ENCODE measurements around the gene ARL17A.
"Not testable (repeated sequence)": the region's sequence is repeated elsewhere in the genome, so short reads cannot be mapped to it uniquely, and the experiment has no call there.

ARL17A gene

DNA sequence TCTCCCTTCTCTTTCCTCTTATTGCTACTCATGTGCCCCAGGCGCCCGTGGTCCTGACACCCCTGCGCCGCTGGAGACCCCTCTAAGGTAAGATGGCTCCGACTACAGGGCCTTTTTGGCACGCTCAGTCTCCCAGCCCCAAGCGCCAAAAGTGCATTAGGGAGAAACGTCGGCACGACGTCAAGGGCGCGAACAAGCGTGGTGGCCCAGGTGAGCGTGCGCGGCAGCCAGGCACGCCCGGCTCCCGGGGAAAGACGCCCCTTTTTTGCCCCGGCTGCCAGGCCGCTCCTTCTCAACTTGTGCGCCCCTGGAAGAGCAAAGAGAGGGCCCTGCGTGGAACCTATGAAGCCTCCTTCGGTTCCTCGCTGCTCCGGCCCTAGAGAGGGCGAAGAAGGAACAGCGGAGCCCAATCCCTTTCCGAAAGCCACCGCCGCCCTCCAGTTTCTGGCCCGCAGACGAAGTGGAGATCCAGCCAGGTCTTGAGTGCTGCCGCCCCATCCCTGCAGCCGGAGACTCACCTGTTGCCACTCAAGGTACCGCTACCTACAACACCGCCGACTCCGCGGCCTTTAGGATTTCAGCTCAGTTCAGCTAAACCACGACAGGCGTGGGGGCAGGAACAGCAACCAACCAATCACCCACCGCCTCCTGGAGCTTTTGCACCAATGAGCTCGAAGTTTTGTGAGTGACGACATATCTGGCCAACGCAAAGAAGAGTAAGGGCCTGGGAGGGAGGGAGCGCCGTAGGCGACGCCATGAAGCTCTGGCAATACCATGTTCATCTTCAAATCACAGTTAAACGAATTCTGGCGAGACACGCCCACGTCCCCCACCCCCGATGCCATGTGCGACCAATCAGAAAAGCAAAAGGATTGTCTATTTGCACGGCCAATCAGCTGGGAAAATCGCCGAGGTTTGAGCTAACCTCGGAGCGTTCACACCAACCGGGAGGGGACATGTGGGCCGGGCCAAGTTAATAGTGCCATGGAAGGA is at the start of gene ARL17A:
Gene ARL17A (minus strand): TSS at position 609 of the 993 bp plus-strand sequence. CDS start 3,369 bp downstream, outside the sequence.
- DNase-seq: not testable (repeated sequence)

GRCh38 chr17:46628753-46629436 is 49.4 kb upstream of the ARL17A start:
- DNase-seq: not testable (repeated sequence)

GRCh38 chr17:46627452-46627851 is 48.0 kb upstream of the ARL17A start:
- DNase-seq: not testable (repeated sequence)

DNA sequence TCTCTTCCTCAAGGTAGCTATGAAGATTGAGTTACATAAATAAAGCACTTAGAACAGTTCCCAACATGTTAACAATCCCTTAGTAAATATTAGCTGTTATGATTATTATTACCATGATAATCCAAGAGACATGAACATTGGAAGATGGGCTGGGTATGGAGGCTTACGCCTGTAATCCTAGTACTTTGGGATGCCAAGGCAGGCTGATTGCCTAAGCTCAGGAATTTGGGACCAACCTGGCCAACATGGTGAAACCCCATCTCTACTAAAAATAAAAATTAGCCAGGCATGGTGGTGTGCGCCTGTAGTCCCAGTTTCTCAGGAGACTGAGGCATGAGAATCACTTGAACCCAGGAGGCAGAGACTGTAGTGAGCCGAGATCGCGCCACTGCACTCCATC is 45.2 kb upstream of the ARL17A start:
- DNase-seq: not testable (repeated sequence)

- DNase-seq: not testable (repeated sequence)
These were observed 44.3 kb upstream of the ARL17A start for GRCh38 chr17:46623790-46624189.

GRCh38 chr17:46618975-46619374 is 39.5 kb upstream of the ARL17A start:
- DNase-seq: not testable (repeated sequence)

- DNase-seq: not testable (repeated sequence)
These were observed 37.6 kb upstream of the ARL17A start for GRCh38 chr17:46617121-46617520.

DNA sequence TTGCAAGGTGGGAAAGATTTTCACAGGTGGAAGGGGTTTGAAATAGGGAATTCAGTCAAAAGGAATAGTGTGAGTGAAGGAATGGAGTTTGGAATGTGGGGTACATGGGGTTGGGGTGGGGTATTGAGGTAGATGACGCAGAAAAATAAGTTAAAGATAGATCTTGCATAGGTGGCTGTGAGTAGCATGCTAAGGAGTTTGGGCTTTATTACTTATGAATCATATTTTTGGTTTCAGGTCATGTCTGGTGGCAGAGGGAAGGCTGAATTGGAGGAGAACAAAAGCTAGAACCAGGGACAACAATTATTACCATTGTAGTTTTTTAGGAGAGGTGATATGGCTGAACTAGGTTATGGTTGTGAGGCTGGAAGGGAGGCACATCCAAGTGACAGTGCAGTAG is 34.4 kb upstream of the ARL17A start:
- not testable (repeated sequence) for DNase-seq

DNA sequence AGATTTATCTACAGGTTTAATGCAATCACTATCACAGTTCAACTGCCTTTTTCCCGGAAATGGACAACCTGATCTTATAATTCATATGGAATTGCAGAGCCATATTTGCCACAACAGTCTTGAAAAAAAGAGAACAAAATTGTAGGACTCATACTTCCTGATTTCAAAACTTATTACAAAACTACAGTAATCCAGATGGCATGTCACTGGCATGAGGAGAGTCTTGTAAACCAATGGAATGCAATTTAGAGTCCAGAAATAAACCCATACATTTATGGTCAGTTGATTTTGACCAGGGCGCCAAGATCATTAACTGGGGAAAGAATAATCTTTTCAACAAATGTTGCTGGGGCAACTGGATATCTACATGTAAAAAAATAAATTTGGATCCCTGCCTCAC is 31.8 kb upstream of the ARL17A start:
- not testable (repeated sequence) for DNase-seq

DNA sequence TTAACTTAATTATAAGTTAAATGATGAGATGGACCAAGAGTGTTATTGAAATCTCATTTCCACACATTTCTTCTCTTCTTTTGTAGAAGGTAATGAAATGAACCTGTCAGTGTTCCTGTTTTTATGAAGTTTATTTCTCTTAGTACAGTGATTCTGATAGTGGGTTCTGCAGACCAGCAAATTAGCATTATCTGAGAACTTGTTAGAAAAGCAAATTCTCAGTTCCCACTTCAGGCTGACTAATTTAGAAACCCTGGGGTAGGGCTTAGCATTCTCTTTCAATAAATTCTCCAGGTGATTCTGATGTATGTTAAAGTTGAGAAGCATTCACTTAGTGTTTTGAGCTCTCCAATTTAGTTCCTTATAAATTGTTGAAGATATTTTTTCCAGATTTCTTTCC is 23.6 kb upstream of the ARL17A start:
- not testable (repeated sequence) for DNase-seq

- DNase-seq: not testable (repeated sequence)
These were observed 21.3 kb upstream of the ARL17A start for GRCh38 chr17:46600767-46601166.

GRCh38 chr17:46598344-46598931 is 18.9 kb upstream of the ARL17A start:
- not testable (repeated sequence) for DNase-seq

DNA sequence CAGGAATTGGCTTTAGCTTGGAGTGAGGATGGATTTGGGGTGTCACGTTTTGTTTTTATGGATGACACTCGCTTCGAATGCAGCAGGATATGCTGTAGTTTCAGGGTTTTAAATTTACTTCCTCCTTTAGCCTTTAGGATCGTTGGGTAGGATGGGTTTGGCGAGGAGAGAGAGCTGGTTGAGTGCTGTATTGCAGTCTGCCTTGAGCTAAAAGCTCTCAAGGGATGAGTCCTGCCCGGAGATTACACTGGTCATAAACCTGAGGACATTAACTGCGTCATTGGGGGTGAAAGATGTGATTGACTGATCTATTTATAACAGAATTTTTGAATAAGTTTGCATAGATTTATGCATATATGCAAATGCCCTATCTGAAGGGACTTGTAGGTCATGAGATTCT is 11.8 kb upstream of the ARL17A start:
- not testable (repeated sequence) for DNase-seq

GRCh38 chr17:46590157-46591146 is 11.0 kb upstream of the ARL17A start, which contains the start of gene NSF:
TSS of gene NSF (plus strand) at chr17:46590669. CDS start at chr17:46590776, 107 bp downstream.
- DNase-seq: not testable (repeated sequence)

- DNase-seq: not testable (repeated sequence)
These were observed 6.0 kb upstream of the ARL17A start for GRCh38 chr17:46585444-46585843.

GRCh38 chr17:46580082-46580481 is 591 bp upstream of the ARL17A start:
- DNase-seq: not testable (repeated sequence)

DNA sequence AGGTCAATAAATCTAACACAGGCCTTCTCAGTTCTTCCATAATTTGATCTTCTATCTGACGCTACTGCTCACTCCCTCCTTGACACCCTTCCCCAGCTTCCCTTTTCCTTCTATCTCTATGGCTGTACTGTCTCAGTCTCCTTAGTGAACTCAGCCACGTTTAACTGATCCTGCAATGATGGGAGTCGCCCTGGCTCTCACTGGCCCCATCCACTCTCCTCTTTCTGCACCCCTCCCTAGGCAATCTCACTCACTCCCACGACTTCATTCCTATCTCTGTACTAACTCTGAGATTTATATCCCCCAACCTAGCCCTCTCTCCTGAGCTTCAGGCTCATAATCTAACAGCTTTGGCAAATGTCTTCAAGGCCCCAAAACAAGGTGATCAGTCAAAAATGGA is 7.7 kb downstream of the ARL17A start:
- DNase-seq: not testable (repeated sequence)

- DNase-seq: not testable (repeated sequence)
These were observed 12.5 kb downstream of the ARL17A start for GRCh38 chr17:46566980-46567379.

DNA sequence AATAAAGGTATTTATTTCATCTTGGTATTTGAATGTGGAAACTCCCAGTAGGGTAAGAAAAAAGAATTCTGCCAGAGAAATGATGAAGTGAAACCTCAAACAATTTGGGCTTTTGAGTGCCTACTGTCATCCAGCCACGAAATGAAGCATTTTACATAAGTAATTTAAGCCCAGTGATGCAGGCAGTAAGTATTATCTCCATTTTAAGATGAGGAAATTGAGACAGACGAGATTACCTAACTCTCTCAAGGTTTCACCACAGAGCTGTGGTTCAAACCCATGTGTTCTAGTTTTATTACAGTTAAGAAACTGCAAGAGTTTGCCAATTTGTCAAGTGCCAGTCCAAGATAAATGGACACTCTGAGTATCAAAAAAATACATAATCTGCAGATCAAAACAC is 13.2 kb downstream of the ARL17A start:
- DNase-seq: not testable (repeated sequence)

- not testable (repeated sequence) for DNase-seq
These were observed 19.4 kb downstream of the ARL17A start for GRCh38 chr17:46560048-46560447.

DNA sequence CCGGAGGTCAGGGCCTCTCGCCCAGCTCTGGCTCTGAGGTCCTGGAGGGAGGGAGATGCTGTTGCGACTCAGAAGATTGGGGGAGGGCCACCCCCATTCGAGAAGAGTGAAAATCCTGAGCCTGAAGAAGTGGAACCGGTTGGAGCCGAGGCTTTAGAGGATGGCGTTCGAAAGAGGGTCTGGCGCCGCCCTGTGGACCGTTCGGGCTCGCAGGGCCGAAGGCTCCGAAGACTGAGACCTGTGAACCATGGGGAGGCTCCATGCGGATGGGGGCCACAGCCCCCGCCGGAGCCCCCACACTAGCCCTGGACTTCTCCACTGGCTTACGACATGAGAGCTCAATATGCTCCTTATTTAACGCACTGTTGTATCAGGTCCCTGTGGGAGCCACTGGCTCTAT is 20.3 kb downstream of the ARL17A start:
- DNase-seq: not testable (repeated sequence)

DNA sequence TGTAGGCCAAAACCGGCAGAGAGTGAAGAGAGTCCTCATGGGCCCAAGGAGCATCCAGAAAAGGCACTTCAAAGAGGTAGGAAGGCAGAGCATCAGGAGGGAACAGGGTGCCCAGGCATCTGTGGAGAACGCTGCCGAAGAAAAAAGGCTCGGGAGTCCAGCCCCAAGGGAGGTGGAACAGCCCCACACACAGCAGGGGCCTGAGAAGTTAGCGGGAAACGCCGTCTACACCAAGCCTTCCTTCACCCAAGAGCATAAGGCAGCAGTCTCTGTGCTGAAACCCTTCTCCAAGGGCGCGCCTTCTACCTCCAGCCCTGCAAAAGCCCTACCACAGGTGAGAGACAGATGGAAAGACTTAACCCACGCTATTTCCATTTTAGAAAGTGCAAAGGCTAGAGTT is 30.9 kb downstream of the ARL17A start:
- DNase-seq: not testable (repeated sequence)
